GM10266 (cell line): ENCODE data around the gene C2orf76.
"Not testable (repeated sequence)": the region's sequence is repeated elsewhere in the genome, so short reads cannot be mapped to it uniquely, and the experiment has no call there.

Experiments used
- DNase-seq: peaks from one replicate; pipeline ENCODE4 v3.0.0; 2012; ENCODE audit errors: extremely low spot score
- CTCF ChIP-seq: IDR thresholded peaks from 2 replicates; pipeline ENCODE4 v1.5.1; 2012; ENCODE audit warnings: mild to moderate bottlenecking, low read depth; ENCODE audit not compliant: control insufficient read depth, insufficient read depth; ENCODE audit errors: missing control alignments

C2orf76 gene

GRCh38 chr2:119279666-119280065 is 87.0 kb downstream of the C2orf76 start:
- no peak for TF ChIP-seq CTCF
- no peak for DNase-seq

DNA sequence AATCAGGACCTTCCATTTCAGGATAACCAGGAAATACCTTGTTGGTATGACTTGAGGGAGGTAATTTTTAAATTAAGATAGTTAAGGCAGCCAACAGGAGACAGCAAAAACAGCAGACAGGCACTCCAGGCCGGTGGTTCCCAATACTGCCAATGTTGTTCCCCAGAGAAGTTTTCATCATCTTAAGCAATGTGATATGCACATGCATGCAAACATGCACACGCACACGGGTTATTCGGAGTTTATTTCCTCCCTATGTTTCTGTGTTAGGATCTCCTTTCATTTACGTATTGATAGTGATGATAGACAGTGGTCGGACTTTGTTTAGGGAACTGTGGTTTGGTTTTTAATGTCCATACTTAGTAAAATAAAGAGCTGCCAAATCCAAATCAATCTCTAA is 87.7 kb downstream of the C2orf76 start:
- TF ChIP-seq CTCF = no peak
- DNase-seq = no peak

DNA sequence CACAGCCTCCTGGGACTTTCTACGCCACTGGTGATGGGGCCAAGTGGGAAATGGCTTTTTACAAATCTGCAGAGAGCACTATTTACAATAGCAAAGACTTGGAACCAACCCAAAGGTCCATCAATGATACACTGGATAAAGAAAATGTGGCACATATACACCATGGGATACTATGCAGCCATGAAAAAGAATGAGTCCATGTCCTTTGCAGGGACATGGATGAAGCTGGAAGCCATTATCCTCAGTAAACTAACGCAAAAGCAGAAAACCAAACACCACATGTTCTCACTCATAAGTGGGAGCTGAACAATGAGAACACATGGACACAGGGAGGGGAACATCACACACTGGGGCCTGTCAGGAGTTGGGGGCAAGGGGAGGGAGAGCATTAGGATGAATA is 88.2 kb downstream of the C2orf76 start:
- DNase-seq = not testable (repeated sequence)

DNA sequence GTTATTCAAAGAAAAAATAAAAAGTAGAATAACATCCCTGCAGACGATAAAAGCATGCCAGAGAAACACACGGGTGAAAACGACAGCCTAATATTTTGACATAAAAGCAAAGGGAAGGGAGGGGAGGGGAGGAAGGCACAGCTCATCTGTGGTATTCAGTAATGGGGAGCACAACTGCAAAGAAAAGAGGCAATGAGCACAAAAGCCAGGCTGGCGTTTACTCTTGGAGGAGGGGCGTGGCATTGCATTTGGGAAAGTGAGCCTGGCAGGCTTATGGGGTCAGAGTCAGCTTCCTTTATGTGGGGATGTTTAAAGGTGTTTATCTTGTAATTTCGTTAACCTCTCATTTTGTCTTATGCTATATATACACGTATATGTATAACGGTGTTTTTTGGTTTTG is 89.8 kb downstream of the C2orf76 start:
- DNase-seq = no peak
- no peak for TF ChIP-seq CTCF

- no peak for TF ChIP-seq CTCF
- no peak for DNase-seq
These were observed 99.0 kb downstream of the C2orf76 start for GRCh38 chr2:119267604-119268003.

DNA sequence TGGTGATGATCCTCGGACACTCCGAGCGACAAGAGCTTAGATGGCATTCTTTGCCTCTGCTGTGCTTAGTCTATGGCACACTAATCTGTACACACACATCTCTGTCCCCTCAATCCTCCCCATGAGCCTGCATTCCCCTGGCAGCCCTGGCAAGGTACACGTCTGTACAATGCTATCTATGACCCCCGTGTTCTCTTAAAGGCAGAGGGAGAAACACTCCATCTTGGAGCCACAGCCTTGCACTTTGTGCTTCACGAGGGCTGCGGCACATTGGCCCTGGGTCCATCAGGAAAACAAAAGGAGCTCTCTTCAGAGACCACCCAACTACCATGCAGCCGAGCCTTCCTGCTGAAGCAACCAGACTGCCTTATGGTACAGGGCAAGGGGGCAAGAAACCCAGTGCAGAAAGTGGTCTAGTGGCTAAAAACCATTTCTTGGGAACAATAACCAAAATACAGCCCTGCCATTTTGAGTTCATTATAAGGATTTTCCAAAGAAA is 100.5 kb downstream of the C2orf76 start:
- no peak for DNase-seq
- no peak for TF ChIP-seq CTCF

DNA sequence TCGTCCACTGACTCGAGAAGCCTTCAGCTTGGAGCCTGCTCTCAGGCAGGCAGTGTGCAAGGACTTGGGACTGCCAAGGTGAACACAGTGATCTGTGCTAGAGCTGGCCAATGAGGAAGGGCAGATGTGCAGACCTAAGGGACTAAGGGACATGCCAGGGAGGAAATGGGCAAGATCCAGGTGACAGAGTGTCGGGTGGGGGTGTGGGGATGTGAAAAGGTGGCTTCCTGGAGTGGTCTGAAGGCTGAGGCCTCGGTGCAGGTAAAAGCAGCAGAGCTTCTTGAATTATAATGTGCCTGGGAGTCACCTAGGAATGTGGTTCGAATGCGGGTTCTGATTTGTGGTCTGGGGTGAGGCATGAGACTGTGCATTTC is 101.0 kb downstream of the C2orf76 start:
- no peak for TF ChIP-seq CTCF
- no peak for DNase-seq

GRCh38 chr2:119264781-119265692 is 101.6 kb downstream of the C2orf76 start:
- DNase-seq = peak; percentile 73

More at GRCh38 chr2:119264781-119265692, 101.6 kb downstream of the C2orf76 start:
- TF ChIP-seq CTCF = peak; percentile 88
